ENCODE data around the gene SCD5.

SCD5 gene

GRCh38 chr4:82639971-82640370 is 158.6 kb downstream of the SCD5 start:
- peaks cover 10% of the 10 kb centered on the region for H3K4me1 Mint-ChIP-seq
- H3K4me3 Mint-ChIP-seq: no peak overlapping the region
- H3K9me3 Mint-ChIP-seq: no peaks in the 10 kb centered on the region
- H3K27me3 Mint-ChIP-seq (ENCODE audit: low read depth): no peaks in the 10 kb centered on the region
- TF ChIP-seq, protein P1, sequence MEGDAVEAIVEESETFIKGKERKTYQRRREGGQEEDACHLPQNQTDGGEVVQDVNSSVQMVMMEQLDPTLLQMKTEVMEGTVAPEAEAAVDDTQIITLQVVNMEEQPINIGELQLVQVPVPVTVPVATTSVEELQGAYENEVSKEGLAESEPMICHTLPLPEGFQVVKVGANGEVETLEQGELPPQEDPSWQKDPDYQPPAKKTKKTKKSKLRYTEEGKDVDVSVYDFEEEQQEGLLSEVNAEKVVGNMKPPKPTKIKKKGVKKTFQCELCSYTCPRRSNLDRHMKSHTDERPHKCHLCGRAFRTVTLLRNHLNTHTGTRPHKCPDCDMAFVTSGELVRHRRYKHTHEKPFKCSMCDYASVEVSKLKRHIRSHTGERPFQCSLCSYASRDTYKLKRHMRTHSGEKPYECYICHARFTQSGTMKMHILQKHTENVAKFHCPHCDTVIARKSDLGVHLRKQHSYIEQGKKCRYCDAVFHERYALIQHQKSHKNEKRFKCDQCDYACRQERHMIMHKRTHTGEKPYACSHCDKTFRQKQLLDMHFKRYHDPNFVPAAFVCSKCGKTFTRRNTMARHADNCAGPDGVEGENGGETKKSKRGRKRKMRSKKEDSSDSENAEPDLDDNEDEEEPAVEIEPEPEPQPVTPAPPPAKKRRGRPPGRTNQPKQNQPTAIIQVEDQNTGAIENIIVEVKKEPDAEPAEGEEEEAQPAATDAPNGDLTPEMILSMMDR (IDR thresholded peaks at IDR 0.05; ENCODE audit: unreplicated experiment in 3 of 3): no peak
- H3K36me3 Mint-ChIP-seq (ENCODE audit: low read depth): peaks cover 2% of the 10 kb centered on the region
- H3K27ac Mint-ChIP-seq: peak overlapping the region; percentile 33 to 84 (median 81)

DNA sequence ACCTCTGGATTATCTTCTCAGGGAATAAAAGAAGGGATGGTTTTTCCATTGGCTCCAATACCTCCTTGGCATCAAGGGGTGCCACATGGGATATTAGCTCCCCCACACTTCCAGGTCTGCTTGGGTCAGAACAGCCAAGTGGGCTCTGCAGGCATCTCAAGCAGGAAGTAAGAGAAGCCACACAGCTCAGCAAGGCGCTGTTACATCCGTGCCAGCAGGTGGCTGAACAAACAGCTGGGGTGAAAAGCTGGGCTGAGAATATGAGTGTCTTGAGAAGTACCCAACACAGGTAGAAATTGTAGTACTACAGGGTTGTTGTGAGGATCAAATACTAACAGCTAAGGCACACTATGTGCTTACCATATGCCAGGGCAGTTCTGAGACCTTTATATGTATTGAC is 160.1 kb downstream of the SCD5 start:
- H3K9me3 Mint-ChIP-seq: peaks cover 5% of the 10 kb centered on the region
- peaks cover 11% of the 10 kb centered on the region for H3K36me3 Mint-ChIP-seq (ENCODE audit: low read depth)
- H3K4me1 Mint-ChIP-seq: peaks cover 8% of the 10 kb centered on the region
- no peak overlapping the region for H3K27ac Mint-ChIP-seq
- no peak overlapping the region for H3K4me3 Mint-ChIP-seq
- H3K27me3 Mint-ChIP-seq (ENCODE audit: low read depth): no peaks in the 10 kb centered on the region
- TF ChIP-seq, protein P1 (IDR thresholded peaks at IDR 0.05; ENCODE audit: unreplicated experiment in 3 of 3): no peak

- no peaks in the 10 kb centered on the region for H3K4me1 Mint-ChIP-seq
- H3K27me3 Mint-ChIP-seq (ENCODE audit: low read depth): peaks cover 12% of the 10 kb centered on the region
- H3K4me3 Mint-ChIP-seq: no peak overlapping the region
- TF ChIP-seq, protein P1 (IDR thresholded peaks at IDR 0.05; ENCODE audit: unreplicated experiment in 3 of 3): no peak
- H3K9me3 Mint-ChIP-seq: peaks cover 9% of the 10 kb centered on the region
- H3K27ac Mint-ChIP-seq: no peak overlapping the region
- H3K36me3 Mint-ChIP-seq (ENCODE audit: low read depth): peaks cover 14% of the 10 kb centered on the region
These were observed 168.5 kb downstream of the SCD5 start for GRCh38 chr4:82630079-82630478.

GRCh38 chr4:82629238-82630000 is 169.2 kb downstream of the SCD5 start:
- no peak overlapping the region for H3K4me3 Mint-ChIP-seq
- peaks cover 11% of the 10 kb centered on the region for H3K36me3 Mint-ChIP-seq (ENCODE audit: low read depth)
- no peaks in the 10 kb centered on the region for H3K4me1 Mint-ChIP-seq
- peaks cover 12% of the 10 kb centered on the region for H3K27me3 Mint-ChIP-seq (ENCODE audit: low read depth)
- no peak overlapping the region for H3K27ac Mint-ChIP-seq
- H3K9me3 Mint-ChIP-seq: peaks cover 9% of the 10 kb centered on the region
- TF ChIP-seq, protein P1 (IDR thresholded peaks at IDR 0.05; ENCODE audit: unreplicated experiment in 3 of 3): no peak

DNA sequence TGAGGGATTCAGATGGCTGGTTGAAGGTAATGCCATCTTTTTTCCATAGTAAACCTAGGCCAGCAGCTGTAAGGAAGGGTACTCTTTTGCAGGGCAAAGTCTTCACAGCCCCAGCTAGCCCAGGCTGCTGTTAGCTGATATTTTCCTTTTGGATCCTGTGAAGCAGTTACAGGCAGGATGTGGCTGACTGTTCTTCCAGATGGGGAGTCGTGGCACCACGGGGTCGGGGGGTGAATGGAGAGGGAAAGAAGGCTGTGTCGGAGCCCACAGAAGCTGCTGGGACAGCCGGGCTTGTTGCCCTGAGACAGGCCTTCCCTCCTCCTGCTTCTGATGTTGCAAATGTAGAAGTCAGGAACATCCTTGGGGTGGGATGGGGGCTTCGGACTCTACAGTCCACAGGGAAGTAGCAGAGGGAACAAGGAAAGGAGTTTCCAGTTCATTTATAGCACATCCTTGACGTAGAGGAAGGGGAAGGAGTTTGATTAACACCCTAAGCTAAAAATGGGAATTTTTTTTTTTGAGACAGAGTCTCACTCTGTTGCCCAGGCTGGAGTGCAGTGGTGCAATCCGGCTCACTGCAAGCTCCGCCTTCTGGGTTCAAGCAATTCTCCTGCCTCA is 172.2 kb downstream of the SCD5 start:
- no peaks in the 10 kb centered on the region for H3K9me3 Mint-ChIP-seq

More for the DNA sequence above, 172.2 kb downstream of the SCD5 start:
- H3K27ac Mint-ChIP-seq: no peak overlapping the region
- no peaks in the 10 kb centered on the region for H3K36me3 Mint-ChIP-seq (ENCODE audit: low read depth)
- no peak overlapping the region for H3K4me3 Mint-ChIP-seq
- H3K27me3 Mint-ChIP-seq (ENCODE audit: low read depth): peaks cover 15% of the 10 kb centered on the region
- TF ChIP-seq, protein P1 (IDR thresholded peaks at IDR 0.05; ENCODE audit: unreplicated experiment in 3 of 3): no peak
- H3K4me1 Mint-ChIP-seq: no peaks in the 10 kb centered on the region
